Caco-2 (cell line): ENCODE results near the gene KRT33A. TPM values are rescaled to one million over a fixed set of nuclear protein-coding genes. Genes with fewer than 3 reads are reported as not detected.

Experiments
- BruUV-seq: library from RNA; stranded (reverse); fragments of 400-500 nt; replicated peaks from 2 replicates; lab custom pipeline; 2021; lab: Mats Ljungman, UMichigan
- CTCF ChIA-PET: fragments of 300-600 bp; sonication (Branson Sonifier 250); formaldehyde crosslinking; loops from one replicate; lab custom pipeline; 2022; ENCODE audit warnings: antibody characterized with exemption; lab: Charles Lee
- POLR2A ChIA-PET: fragments of 300-600 bp; sonication (Branson Sonifier 250); formaldehyde crosslinking; loops from one replicate; lab custom pipeline; 2022; ENCODE audit warnings: antibody characterized with exemption; lab: Charles Lee
- DNase-seq, 2 experiments: peaks; one replicate each; pipeline versions ENCODE4 v3.0.0 to v3.0.0-alpha.2; 2020 to 2022
- H3K27me3 ChIP-seq: replicated peaks from 2 replicates; pipeline ENCODE4 v1.6.0; 2011; ENCODE audit warnings: low read length; ENCODE audit not compliant: control insufficient read depth, insufficient read depth
- H3K36me3 ChIP-seq: 2 replicates; pipeline ENCODE4 v1.5.1; 2011; ENCODE audit warnings: low read length; ENCODE audit not compliant: control insufficient read depth, insufficient read depth
- H3K4me1 ChIP-seq: fragments of 250-450 bp; sonication (Bioruptor Pico); 2 replicates; pipeline ENCODE4 v1.5.1; 2020; ENCODE audit warnings: mild to moderate bottlenecking
- H3K4me3 ChIP-seq: 2 replicates; pipeline ENCODE4 v1.5.1; 2011; ENCODE audit warnings: low read depth, mild to moderate bottlenecking, control low read depth, low read length
- H3K9me3 ChIP-seq: fragments of 250-450 bp; sonication (Bioruptor Pico); 2 replicates; pipeline ENCODE4 v1.5.1; 2020; ENCODE audit warnings: mild to moderate bottlenecking, moderate library complexity
- H3K27ac Mint-ChIP-seq: one replicate; pipeline ENCODE4 v1.8.0; 2022; ENCODE audit warnings: mixed read lengths; ENCODE audit not compliant: unreplicated experiment
- H3K27me3 Mint-ChIP-seq: one replicate; pipeline ENCODE4 v1.8.0; 2022; ENCODE audit warnings: mixed read lengths; ENCODE audit not compliant: insufficient read depth, unreplicated experiment
- H3K36me3 Mint-ChIP-seq: one replicate; pipeline ENCODE4 v1.8.0; 2022; ENCODE audit warnings: mild to moderate bottlenecking, mixed read lengths; ENCODE audit not compliant: insufficient read depth, unreplicated experiment
- H3K4me1 Mint-ChIP-seq: one replicate; pipeline ENCODE4 v1.8.0; 2022; ENCODE audit warnings: low read depth, mixed read lengths; ENCODE audit not compliant: unreplicated experiment
- H3K4me3 Mint-ChIP-seq: one replicate; pipeline ENCODE4 v1.8.0; 2022; ENCODE audit warnings: mild to moderate bottlenecking, moderate library complexity, mixed read lengths; ENCODE audit not compliant: unreplicated experiment
- H3K9me3 Mint-ChIP-seq: one replicate; pipeline ENCODE4 v1.8.0; 2022; ENCODE audit warnings: mixed read lengths; ENCODE audit not compliant: unreplicated experiment
- intact Hi-C: fragments of 100-400 bp; cut with micrococcal nuclease; formaldehyde crosslinking; loops from one replicate; pipeline ENCODE4 v1.10.0; 2022; ENCODE audit not compliant: unreplicated experiment
- total RNA-seq: library from RNA; stranded (reverse); gene quantifications from 2 replicates; pipeline ENCODE4 v1.2.3, GENCODE V29; 2022
- TF ChIP-seq, protein P1 (sequence below), 2 experiments: fragments of 200-600 bp in 1 of 2; IDR thresholded peaks; 1 replicate in 1 of 2; 2 replicates in 1 of 2; pipeline versions ENCODE4 v1.5.1 to v1.8.0; 2011 to 2022; ENCODE audit warnings: antibody characterized with exemption in 1 of 2, control low read depth in 1 of 2, inconsistent platforms in 1 of 2, low read depth in 1 of 2, low read length in 1 of 2, mild to moderate bottlenecking in 1 of 2, moderate library complexity in 1 of 2; ENCODE audit not compliant: insufficient read depth in 1 of 2, severe bottlenecking in 1 of 2, unreplicated experiment in 1 of 2

KRT33A gene
- total RNA-seq, 1 experiment from 2014 or later, result not detected

DNA sequence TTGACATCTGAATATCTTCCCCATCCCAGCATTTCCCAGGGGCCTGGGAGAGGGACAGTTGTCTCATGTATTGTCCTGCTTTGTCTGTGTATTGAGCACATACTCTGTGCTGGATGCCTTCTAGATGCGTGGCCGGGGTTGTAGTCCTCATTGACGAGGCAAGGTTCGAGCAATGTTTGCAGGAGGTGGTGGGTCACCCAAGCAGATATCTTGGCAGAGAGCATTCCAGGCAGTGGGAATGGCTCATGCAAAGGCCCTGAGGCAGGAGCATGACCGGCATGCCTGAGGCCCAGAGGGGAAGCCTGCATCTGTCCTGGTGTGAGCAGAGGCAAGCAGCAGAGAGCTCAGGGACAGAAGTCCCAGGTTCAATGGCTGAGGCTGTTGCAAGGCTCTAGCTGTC, 17.5 kb downstream of the KRT33A start:
- TF ChIP-seq, protein P1, sequence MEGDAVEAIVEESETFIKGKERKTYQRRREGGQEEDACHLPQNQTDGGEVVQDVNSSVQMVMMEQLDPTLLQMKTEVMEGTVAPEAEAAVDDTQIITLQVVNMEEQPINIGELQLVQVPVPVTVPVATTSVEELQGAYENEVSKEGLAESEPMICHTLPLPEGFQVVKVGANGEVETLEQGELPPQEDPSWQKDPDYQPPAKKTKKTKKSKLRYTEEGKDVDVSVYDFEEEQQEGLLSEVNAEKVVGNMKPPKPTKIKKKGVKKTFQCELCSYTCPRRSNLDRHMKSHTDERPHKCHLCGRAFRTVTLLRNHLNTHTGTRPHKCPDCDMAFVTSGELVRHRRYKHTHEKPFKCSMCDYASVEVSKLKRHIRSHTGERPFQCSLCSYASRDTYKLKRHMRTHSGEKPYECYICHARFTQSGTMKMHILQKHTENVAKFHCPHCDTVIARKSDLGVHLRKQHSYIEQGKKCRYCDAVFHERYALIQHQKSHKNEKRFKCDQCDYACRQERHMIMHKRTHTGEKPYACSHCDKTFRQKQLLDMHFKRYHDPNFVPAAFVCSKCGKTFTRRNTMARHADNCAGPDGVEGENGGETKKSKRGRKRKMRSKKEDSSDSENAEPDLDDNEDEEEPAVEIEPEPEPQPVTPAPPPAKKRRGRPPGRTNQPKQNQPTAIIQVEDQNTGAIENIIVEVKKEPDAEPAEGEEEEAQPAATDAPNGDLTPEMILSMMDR (IDR thresholded peaks at IDR 0.05; ENCODE audit: insufficient read depth in 1 of 2, low read depth in 1 of 2, low read length in 1 of 2, severe bottlenecking in 1 of 2, unreplicated experiment in 1 of 2), result no peak
- no peaks in the 10 kb centered on the region for H3K9me3 ChIP-seq
- POLR2A ChIA-PET, result no interaction called here
- DNase-seq, result no peak
- no peaks in the 10 kb centered on the region for H3K4me1 Mint-ChIP-seq
- H3K36me3 Mint-ChIP-seq, result no peaks in the 10 kb centered on the region
- no peak overlapping the region for H3K4me3 ChIP-seq
- CTCF ChIA-PET, result interaction anchor here (1.7 kb wide), 1 partner anchor 11 kb away, joined by 6 read pairs; no protein-coding TSS in a partner anchor
- H3K36me3 ChIP-seq, result no peaks in the 10 kb centered on the region
- no peaks in the 10 kb centered on the region for H3K9me3 Mint-ChIP-seq
- BruUV-seq, result no TSS peak
- H3K4me3 Mint-ChIP-seq, result no peak overlapping the region
- H3K4me1 ChIP-seq, result no peaks in the 10 kb centered on the region
- H3K27me3 ChIP-seq, result no peaks in the 10 kb centered on the region
- H3K27ac Mint-ChIP-seq, result no peak overlapping the region
- intact Hi-C loops, result no loop called here
- no peaks in the 10 kb centered on the region for H3K27me3 Mint-ChIP-seq

DNA sequence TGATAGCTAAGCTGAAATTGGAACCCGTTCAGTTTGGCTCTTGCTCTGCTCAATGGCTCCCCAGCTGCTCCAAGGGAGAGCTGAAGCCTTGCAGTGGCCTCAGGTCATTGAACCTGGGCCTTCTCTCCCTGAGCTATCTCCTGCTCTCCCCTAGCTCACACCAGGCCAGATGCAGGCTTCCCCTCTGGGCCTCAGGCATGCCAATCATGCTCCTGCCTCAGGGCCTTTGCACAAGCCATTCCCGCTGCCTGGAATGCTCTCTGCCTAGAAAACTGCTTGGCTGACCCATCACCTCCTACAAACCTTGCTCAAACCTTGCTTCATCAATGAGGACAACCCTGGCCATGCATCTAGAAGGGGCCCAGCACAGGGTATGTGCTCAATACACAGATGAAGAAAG, 18.4 kb downstream of the KRT33A start:
- H3K27me3 ChIP-seq, result no peaks in the 10 kb centered on the region
- Mint-ChIP-seq H3K27ac (no peak overlapping the region), H3K9me3 (no peaks in the 10 kb centered on the region), H3K4me3 (no peak overlapping the region), H3K27me3 (no peaks in the 10 kb centered on the region), H3K4me1 (no peaks in the 10 kb centered on the region), H3K36me3 (no peaks in the 10 kb centered on the region)
- BruUV-seq, result no TSS peak
- intact Hi-C loops, result no loop called here
- no peak for DNase-seq
- no peaks in the 10 kb centered on the region for H3K9me3 ChIP-seq
- no peak overlapping the region for H3K4me3 ChIP-seq
- no peaks in the 10 kb centered on the region for H3K36me3 ChIP-seq
- ChIA-PET POLR2A (no interaction called here), CTCF (interaction anchor here (1.5 kb wide), 1 partner anchor 330 kb away, joined by 4 read pairs; no protein-coding TSS in a partner anchor)
- H3K4me1 ChIP-seq, result no peaks in the 10 kb centered on the region
- TF ChIP-seq, protein P1 (IDR thresholded peaks at IDR 0.05; ENCODE audit: insufficient read depth in 1 of 2, low read depth in 1 of 2, low read length in 1 of 2, severe bottlenecking in 1 of 2, unreplicated experiment in 1 of 2), result no peak

DNA sequence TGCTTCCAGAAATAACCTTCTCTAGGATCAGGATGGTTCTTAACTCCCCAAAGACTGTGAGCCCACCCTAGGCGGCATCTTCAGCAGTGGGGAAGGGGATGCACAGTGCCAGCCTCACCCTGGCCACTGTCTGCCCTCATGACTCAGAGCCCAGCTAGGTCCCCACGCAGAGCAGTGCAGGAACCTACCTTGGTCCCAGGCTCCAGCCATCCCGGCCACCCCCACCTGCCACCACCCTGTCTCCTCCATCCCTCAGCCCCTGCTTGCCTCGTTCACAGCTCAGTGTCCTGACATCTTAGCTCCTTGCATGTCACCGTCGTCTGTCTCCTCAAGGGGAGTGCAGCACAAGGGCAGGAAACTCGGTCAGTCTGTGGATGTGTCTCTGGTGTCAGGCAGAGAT, 19.0 kb downstream of the KRT33A start:
- H3K27ac Mint-ChIP-seq, result no peak overlapping the region
- H3K36me3 Mint-ChIP-seq, result no peaks in the 10 kb centered on the region
- no peak for DNase-seq
- H3K4me1 Mint-ChIP-seq, result no peaks in the 10 kb centered on the region
- BruUV-seq, result no TSS peak
- TF ChIP-seq, protein P1 (IDR thresholded peaks at IDR 0.05; ENCODE audit: insufficient read depth in 1 of 2, low read depth in 1 of 2, low read length in 1 of 2, severe bottlenecking in 1 of 2, unreplicated experiment in 1 of 2), result no peak
- no peak overlapping the region for H3K4me3 Mint-ChIP-seq
- H3K4me3 ChIP-seq, result no peak overlapping the region
- no peaks in the 10 kb centered on the region for H3K36me3 ChIP-seq
- CTCF ChIA-PET, result interaction anchor here (1.5 kb wide), 1 partner anchor 331 kb away, joined by 4 read pairs; no protein-coding TSS in a partner anchor
- H3K27me3 Mint-ChIP-seq, result no peaks in the 10 kb centered on the region
- POLR2A ChIA-PET, result no interaction called here
- H3K9me3 Mint-ChIP-seq, result no peaks in the 10 kb centered on the region
- H3K9me3 ChIP-seq, result no peaks in the 10 kb centered on the region
- no peaks in the 10 kb centered on the region for H3K27me3 ChIP-seq
- H3K4me1 ChIP-seq, result no peaks in the 10 kb centered on the region
- intact Hi-C loops, result no loop called here
